H1 (cell line): Measurements from ENCODE around the gene UHRF1.

Source experiments
- ASH2L ChIP-seq: fragments of 200-600, 300-600 bp; sonication (generic); IDR thresholded peaks from one replicate; pipeline ENCODE4 v1.7.1; 2017; ENCODE audit warnings: low read length
- EZH2 ChIP-seq: fragments of 200-600 bp; sonication (generic); IDR thresholded peaks from 2 replicates; pipeline ENCODE4 v1.7.1; 2012; ENCODE audit warnings: low read depth, mild to moderate bottlenecking, moderate library complexity, low read length, inconsistent platforms; ENCODE audit not compliant: severe bottlenecking
- FOSL1 ChIP-seq: IDR thresholded peaks from 2 replicates; pipeline ENCODE4 v1.6.1; 2011; ENCODE audit warnings: mild to moderate bottlenecking, low read depth, low read length, moderate library complexity; ENCODE audit not compliant: insufficient read depth
- JUN ChIP-seq: IDR thresholded peaks from 2 replicates; pipeline ENCODE4 v1.6.1; 2011; ENCODE audit warnings: low read depth, mild to moderate bottlenecking, improper control_type of control experiment, low read length
- PHF8 ChIP-seq: fragments of 200-600 bp; sonication (generic); conservative IDR thresholded peaks from 2 replicates; pipeline ENCODE4 v1.7.1; 2012; ENCODE audit warnings: low read depth, mild to moderate bottlenecking, inconsistent platforms, low read length, moderate library complexity
- POLR2A ChIP-seq, 2 experiments: IDR thresholded peaks; 1 replicate in 1 of 2; 2 replicates in 1 of 2; pipeline ENCODE4 v1.6.1; 2011; ENCODE audit warnings: low read depth in 2 of 2, low read length in 2 of 2, mild to moderate bottlenecking in 2 of 2; ENCODE audit errors: control extremely low read depth in 1 of 2
- POLR2AphosphoS5 ChIP-seq: IDR thresholded peaks from 2 replicates; pipeline ENCODE4 v1.6.1; 2011; ENCODE audit warnings: low read depth, low read length
- SP2 ChIP-seq: IDR thresholded peaks from 2 replicates; pipeline ENCODE4 v1.6.1; 2012; ENCODE audit warnings: mild to moderate bottlenecking, low read length, inconsistent platforms
- SUZ12 ChIP-seq: fragments of 200-600 bp; sonication (generic); IDR thresholded peaks from 2 replicates; pipeline ENCODE4 v1.6.1; 2012; ENCODE audit warnings: mild to moderate bottlenecking, inconsistent platforms, low read length, moderate library complexity, mixed read lengths
- TCF12 ChIP-seq: IDR thresholded peaks from 2 replicates; pipeline ENCODE4 v1.6.1; 2011; ENCODE audit warnings: low read depth, mild to moderate bottlenecking, low read length
- TF ChIP-seq, protein P1 (sequence below), 3 experiments: IDR thresholded peaks; 1 replicate in 2 of 3; 2 replicates in 1 of 3; pipeline versions ENCODE4 v1.5.1 to v1.6.1; 2011; ENCODE audit warnings: low read length in 3 of 3, mild to moderate bottlenecking in 3 of 3, inconsistent platforms in 2 of 3, low read depth in 1 of 3, moderate library complexity in 1 of 3; ENCODE audit not compliant: insufficient read depth in 1 of 3; ENCODE audit errors: control extremely low read depth in 1 of 3
- TF ChIP-seq, protein P2 (sequence below): IDR thresholded peaks from 2 replicates; pipeline ENCODE4 v1.6.1; 2012; ENCODE audit warnings: inconsistent platforms
- TF ChIP-seq, protein P3 (sequence below): IDR thresholded peaks from 2 replicates; pipeline ENCODE4 v1.6.1; 2011; ENCODE audit warnings: low read length, improper control_type of control experiment

DNA sequence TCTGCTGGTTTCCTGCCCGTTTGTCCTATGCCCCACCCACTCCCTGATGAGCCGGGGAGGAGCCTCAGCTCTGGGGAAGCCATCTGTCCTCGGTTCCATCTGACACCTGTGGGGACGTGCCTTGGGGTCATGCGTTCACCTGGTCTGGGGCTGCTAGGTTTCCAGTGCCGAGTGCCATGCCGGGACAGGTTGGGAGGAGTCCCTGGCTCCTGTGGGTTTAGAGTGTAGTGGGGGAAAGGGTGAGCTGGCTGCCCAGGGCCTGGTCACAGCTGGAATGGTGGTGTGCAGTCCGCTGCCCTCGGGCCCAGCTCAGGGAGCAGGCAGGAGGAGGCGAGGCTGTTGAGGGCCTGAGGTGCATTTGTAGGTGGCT is 62.1 kb downstream of the UHRF1 start:
- no peak for TF ChIP-seq SUZ12
- TF ChIP-seq, protein P1, sequence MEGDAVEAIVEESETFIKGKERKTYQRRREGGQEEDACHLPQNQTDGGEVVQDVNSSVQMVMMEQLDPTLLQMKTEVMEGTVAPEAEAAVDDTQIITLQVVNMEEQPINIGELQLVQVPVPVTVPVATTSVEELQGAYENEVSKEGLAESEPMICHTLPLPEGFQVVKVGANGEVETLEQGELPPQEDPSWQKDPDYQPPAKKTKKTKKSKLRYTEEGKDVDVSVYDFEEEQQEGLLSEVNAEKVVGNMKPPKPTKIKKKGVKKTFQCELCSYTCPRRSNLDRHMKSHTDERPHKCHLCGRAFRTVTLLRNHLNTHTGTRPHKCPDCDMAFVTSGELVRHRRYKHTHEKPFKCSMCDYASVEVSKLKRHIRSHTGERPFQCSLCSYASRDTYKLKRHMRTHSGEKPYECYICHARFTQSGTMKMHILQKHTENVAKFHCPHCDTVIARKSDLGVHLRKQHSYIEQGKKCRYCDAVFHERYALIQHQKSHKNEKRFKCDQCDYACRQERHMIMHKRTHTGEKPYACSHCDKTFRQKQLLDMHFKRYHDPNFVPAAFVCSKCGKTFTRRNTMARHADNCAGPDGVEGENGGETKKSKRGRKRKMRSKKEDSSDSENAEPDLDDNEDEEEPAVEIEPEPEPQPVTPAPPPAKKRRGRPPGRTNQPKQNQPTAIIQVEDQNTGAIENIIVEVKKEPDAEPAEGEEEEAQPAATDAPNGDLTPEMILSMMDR (IDR thresholded peaks at IDR 0.05; ENCODE audit: control extremely low read depth in 1 of 3, insufficient read depth in 1 of 3, low read depth in 1 of 3, low read length in 3 of 3), result no peak
- TF ChIP-seq EZH2, result no peak
- TF ChIP-seq, protein P2, sequence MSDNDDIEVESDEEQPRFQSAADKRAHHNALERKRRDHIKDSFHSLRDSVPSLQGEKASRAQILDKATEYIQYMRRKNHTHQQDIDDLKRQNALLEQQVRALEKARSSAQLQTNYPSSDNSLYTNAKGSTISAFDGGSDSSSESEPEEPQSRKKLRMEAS, result no peak
- TF ChIP-seq, protein P3, sequence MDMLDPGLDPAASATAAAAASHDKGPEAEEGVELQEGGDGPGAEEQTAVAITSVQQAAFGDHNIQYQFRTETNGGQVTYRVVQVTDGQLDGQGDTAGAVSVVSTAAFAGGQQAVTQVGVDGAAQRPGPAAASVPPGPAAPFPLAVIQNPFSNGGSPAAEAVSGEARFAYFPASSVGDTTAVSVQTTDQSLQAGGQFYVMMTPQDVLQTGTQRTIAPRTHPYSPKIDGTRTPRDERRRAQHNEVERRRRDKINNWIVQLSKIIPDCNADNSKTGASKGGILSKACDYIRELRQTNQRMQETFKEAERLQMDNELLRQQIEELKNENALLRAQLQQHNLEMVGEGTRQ, result no peak
- no peak for TF ChIP-seq PHF8
- TF ChIP-seq FOSL1, result no peak
- TF ChIP-seq POLR2A (IDR thresholded peaks at IDR 0.05; ENCODE audit: control extremely low read depth in 1 of 2, low read depth in 2 of 2, low read length in 2 of 2), result no peak
- TF ChIP-seq POLR2AphosphoS5, result no peak
- TF ChIP-seq TCF12, result no peak
- no peak for TF ChIP-seq JUN
- no peak for TF ChIP-seq ASH2L
- TF ChIP-seq SP2, result no peak
